ENCODE results near the gene GRID1.

- no peak for TF ChIP-seq CTCF (IDR thresholded peaks at IDR 0.05)
- TF ChIP-seq POLR2A (IDR thresholded peaks at IDR 0.05) = no peak
Measured at GRCh38 chr10:86259901-86260562, 106.6 kb downstream of the GRID1 start.
